Ishikawa (cell line): Measurements from ENCODE around the gene SRC.

Source experiments
- CEBPB ChIP-seq: IDR thresholded peaks from 2 replicates; pipeline ENCODE4 v1.6.1; 2012
- CREB1 ChIP-seq: IDR thresholded peaks from 2 replicates; pipeline ENCODE4 v1.6.1; 2012; ENCODE audit warnings: low read depth
- EGR1 ChIP-seq: IDR thresholded peaks from 2 replicates; pipeline ENCODE4 v1.6.1; 2012
- EP300 ChIP-seq: IDR thresholded peaks from 2 replicates; pipeline ENCODE4 v1.6.1; 2012; ENCODE audit warnings: borderline replicate concordance
- FOXM1 ChIP-seq: IDR thresholded peaks from 2 replicates; pipeline ENCODE4 v1.6.1; 2012; ENCODE audit warnings: low read depth, borderline replicate concordance
- NFIC ChIP-seq: IDR thresholded peaks from 2 replicates; pipeline ENCODE4 v1.6.1; 2012
- RAD21 ChIP-seq: IDR thresholded peaks from 2 replicates; pipeline ENCODE4 v1.6.1; 2012; ENCODE audit warnings: low read depth
- TAF1 ChIP-seq: IDR thresholded peaks from 2 replicates; pipeline ENCODE4 v1.6.1; 2012; ENCODE audit warnings: low read depth, mild to moderate bottlenecking
- TCF12 ChIP-seq: IDR thresholded peaks from 2 replicates; pipeline ENCODE4 v1.6.1; 2012; ENCODE audit warnings: low read depth
- TEAD4 ChIP-seq: IDR thresholded peaks from 2 replicates; pipeline ENCODE4 v1.6.1; 2012
- YY1 ChIP-seq: IDR thresholded peaks from 2 replicates; pipeline ENCODE4 v1.6.1; 2012; ENCODE audit warnings: low read depth
- ZBTB7A ChIP-seq: IDR thresholded peaks from 2 replicates; pipeline ENCODE4 v1.6.1; 2012; ENCODE audit warnings: low read depth
- TF ChIP-seq, protein P1 (sequence below): IDR thresholded peaks from 2 replicates; pipeline ENCODE4 v1.6.1; 2012
- TF ChIP-seq, protein P2 (sequence below): IDR thresholded peaks from 2 replicates; pipeline ENCODE4 v1.6.1; 2012; ENCODE audit warnings: low read depth, mild to moderate bottlenecking
- TF ChIP-seq, protein P3 (sequence below): IDR thresholded peaks from 2 replicates; pipeline ENCODE4 v1.6.1; 2012

The SRC gene

DNA sequence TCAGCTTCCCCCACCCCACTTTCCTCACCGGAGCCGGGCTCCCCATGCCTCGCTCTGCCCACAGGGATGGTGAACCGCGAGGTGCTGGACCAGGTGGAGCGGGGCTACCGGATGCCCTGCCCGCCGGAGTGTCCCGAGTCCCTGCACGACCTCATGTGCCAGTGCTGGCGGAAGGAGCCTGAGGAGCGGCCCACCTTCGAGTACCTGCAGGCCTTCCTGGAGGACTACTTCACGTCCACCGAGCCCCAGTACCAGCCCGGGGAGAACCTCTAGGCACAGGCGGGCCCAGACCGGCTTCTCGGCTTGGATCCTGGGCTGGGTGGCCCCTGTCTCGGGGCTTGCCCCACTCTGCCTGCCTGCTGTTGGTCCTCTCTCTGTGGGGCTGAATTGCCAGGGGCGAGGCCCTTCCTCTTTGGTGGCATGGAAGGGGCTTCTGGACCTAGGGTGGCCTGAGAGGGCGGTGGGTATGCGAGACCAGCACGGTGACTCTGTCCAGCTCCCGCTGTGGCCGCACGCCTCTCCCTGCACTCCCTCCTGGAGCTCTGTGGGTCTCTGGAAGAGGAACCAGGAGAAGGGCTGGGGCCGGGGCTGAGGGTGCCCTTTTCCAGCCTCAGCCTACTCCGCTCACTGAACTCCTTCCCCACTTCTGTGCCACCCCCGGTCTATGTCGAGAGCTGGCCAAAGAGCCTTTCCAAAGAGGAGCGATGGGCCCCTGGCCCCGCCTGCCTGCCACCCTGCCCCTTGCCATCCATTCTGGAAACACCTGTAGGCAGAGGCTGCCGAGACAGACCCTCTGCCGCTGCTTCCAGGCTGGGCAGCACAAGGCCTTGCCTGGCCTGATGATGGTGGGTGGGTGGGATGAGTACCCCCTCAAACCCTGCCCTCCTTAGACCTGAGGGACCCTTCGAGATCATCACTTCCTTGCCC is 57.4 kb downstream of the SRC start:
- TF ChIP-seq TCF12 (no peak), YY1 (no peak), EGR1 (no peak), EP300 (no peak), CREB1 (no peak), TEAD4 (no peak), TAF1 (no peak), ZBTB7A (no peak), FOXM1 (no peak), CEBPB (no peak), NFIC (no peak), RAD21 (no peak)
- TF ChIP-seq, protein P1, sequence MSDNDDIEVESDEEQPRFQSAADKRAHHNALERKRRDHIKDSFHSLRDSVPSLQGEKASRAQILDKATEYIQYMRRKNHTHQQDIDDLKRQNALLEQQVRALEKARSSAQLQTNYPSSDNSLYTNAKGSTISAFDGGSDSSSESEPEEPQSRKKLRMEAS, result no peak
- TF ChIP-seq, protein P2, sequence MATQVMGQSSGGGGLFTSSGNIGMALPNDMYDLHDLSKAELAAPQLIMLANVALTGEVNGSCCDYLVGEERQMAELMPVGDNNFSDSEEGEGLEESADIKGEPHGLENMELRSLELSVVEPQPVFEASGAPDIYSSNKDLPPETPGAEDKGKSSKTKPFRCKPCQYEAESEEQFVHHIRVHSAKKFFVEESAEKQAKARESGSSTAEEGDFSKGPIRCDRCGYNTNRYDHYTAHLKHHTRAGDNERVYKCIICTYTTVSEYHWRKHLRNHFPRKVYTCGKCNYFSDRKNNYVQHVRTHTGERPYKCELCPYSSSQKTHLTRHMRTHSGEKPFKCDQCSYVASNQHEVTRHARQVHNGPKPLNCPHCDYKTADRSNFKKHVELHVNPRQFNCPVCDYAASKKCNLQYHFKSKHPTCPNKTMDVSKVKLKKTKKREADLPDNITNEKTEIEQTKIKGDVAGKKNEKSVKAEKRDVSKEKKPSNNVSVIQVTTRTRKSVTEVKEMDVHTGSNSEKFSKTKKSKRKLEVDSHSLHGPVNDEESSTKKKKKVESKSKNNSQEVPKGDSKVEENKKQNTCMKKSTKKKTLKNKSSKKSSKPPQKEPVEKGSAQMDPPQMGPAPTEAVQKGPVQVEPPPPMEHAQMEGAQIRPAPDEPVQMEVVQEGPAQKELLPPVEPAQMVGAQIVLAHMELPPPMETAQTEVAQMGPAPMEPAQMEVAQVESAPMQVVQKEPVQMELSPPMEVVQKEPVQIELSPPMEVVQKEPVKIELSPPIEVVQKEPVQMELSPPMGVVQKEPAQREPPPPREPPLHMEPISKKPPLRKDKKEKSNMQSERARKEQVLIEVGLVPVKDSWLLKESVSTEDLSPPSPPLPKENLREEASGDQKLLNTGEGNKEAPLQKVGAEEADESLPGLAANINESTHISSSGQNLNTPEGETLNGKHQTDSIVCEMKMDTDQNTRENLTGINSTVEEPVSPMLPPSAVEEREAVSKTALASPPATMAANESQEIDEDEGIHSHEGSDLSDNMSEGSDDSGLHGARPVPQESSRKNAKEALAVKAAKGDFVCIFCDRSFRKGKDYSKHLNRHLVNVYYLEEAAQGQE, result no peak
- TF ChIP-seq, protein P3, sequence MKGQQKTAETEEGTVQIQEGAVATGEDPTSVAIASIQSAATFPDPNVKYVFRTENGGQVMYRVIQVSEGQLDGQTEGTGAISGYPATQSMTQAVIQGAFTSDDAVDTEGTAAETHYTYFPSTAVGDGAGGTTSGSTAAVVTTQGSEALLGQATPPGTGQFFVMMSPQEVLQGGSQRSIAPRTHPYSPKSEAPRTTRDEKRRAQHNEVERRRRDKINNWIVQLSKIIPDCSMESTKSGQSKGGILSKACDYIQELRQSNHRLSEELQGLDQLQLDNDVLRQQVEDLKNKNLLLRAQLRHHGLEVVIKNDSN, result no peak

DNA sequence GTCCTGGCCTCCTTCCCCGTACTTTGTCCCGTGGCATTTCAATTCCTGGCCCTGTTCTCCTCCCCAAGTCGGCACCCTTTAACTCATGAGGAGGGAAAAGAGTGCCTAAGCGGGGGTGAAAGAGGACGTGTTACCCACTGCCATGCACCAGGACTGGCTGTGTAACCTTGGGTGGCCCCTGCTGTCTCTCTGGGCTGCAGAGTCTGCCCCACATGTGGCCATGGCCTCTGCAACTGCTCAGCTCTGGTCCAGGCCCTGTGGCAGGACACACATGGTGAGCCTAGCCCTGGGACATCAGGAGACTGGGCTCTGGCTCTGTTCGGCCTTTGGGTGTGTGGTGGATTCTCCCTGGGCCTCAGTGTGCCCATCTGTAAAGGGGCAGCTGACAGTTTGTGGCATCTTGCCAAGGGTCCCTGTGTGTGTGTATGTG is 58.5 kb downstream of the SRC start:
- TF ChIP-seq EP300 (no peak), YY1 (no peak), RAD21 (no peak), TEAD4 (no peak), CEBPB (no peak), FOXM1 (no peak), TCF12 (no peak), CREB1 (no peak), TAF1 (no peak), EGR1 (no peak), NFIC (no peak), ZBTB7A (no peak)
- TF ChIP-seq, protein P1, result no peak
- TF ChIP-seq, protein P2, result no peak
- TF ChIP-seq, protein P3, result no peak

DNA sequence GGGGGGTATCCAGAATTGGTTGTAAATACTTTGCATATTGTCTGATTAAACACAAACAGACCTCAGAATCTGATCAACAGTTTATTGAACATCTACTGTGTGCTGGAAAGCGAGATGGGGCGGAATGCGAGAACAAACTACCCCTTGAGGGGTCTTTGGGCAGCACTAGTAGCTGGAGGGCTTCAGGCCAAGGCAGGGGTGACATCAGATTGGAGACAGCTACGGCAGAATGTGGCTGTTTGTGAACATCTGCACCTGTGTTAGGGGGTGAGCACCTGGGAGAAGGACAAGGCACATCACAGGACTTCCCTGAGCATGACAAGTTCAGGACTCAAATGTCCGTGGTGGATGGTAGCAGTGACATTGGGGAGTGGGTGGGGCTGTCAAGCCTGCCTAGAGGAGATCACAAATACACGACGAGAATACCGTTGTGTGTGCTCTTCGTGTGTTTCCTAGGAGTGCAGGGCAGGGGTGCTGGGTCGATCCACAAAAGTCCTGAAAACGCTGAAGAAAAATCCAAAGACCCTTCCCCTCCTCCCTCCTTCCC is 59.5 kb downstream of the SRC start:
- TF ChIP-seq CREB1, result no peak
- no peak for TF ChIP-seq TEAD4
- no peak for TF ChIP-seq ZBTB7A
- TF ChIP-seq EP300, result no peak
- TF ChIP-seq TAF1, result no peak
- TF ChIP-seq FOXM1, result no peak
- TF ChIP-seq, protein P3, result no peak
- TF ChIP-seq EGR1, result no peak
- TF ChIP-seq, protein P2, result no peak
- TF ChIP-seq NFIC, result no peak
- TF ChIP-seq TCF12, result no peak
- no peak for TF ChIP-seq RAD21
- TF ChIP-seq, protein P1, result no peak
- TF ChIP-seq CEBPB, result no peak
- no peak for TF ChIP-seq YY1
